Sigmoid colon (tissue), 7 donors: ENCODE results near the gene TSC22D4. TPM values are rescaled to one million over a fixed set of nuclear protein-coding genes. Genes with fewer than 3 reads are reported as not detected.
"Not testable (repeated sequence)": the region's sequence is repeated elsewhere in the genome, so short reads cannot be mapped to it uniquely, and the experiment has no call there.

ENCODE experiments used
- DNase-seq: peaks from one replicate; pipeline ENCODE4 v3.0.0-alpha.2; 2019
- H3K27ac ChIP-seq, 4 donors: fragments of 200-600 bp; sonication (generic); one replicate each; pipeline ENCODE4 v1.5.1; 2016 to 2019; ENCODE audit warnings: mild to moderate bottlenecking in 1 of 4
- H3K27me3 ChIP-seq, 3 donors: fragments of 200-600 bp; sonication (generic); one replicate each; pipeline ENCODE4 v1.5.1; 2019; ENCODE audit warnings: mild to moderate bottlenecking in 1 of 3
- H3K36me3 ChIP-seq, 4 donors: fragments of 200-600 bp; sonication (generic); one replicate each; pipeline ENCODE4 v1.5.1; 2016 to 2019
- H3K4me1 ChIP-seq, 4 donors: fragments of 200-600 bp; sonication (generic); one replicate each; pipeline ENCODE4 v1.5.1; 2017 to 2019
- H3K4me3 ChIP-seq, 4 donors: fragments of 200-600 bp; sonication (generic); one replicate each; pipeline ENCODE4 v1.5.1; 2017 to 2019; ENCODE audit warnings: mild to moderate bottlenecking in 2 of 4, moderate library complexity in 1 of 4
- H3K9me3 ChIP-seq, 4 donors: fragments of 200-600 bp in 3 of 4; sonication (generic) in 3 of 4; one replicate each; pipeline versions ENCODE4 v1.5.1 to v1.6.1; 2013 to 2019
- CTCF ChIP-seq, 4 experiments: fragments of 450-650 bp in 3 of 4; fragments of 200-600 bp in 1 of 4; IDR thresholded peaks; one replicate each; pipeline ENCODE4 v1.5.1; 2016 to 2019; ENCODE audit warnings: antibody characterized with exemption in 4 of 4, mild to moderate bottlenecking in 3 of 4, moderate library complexity in 2 of 4
- EP300 ChIP-seq, 4 donors: sonication (generic); formaldehyde crosslinking; IDR thresholded peaks; one replicate each; pipeline ENCODE4 v1.6.1; 2017; ENCODE audit warnings: antibody characterized with exemption in 4 of 4
- POLR2A ChIP-seq, 2 donors: fragments of 450-650 bp; IDR thresholded peaks; one replicate each; pipeline ENCODE4 v1.6.1; 2016; ENCODE audit warnings: antibody characterized with exemption in 2 of 2, mild to moderate bottlenecking in 2 of 2, moderate library complexity in 2 of 2
- POLR2AphosphoS5 ChIP-seq, 4 donors: sonication (generic); formaldehyde crosslinking; IDR thresholded peaks; one replicate each; pipeline ENCODE4 v1.6.1; 2017; ENCODE audit warnings: antibody characterized with exemption in 4 of 4
- WGBS, 2 donors: extraction: QIAGEN DNeasy Blood & Tissue Kit; methylation state at CpG; one replicate each; pipeline ENCODE4 v1.1.7; 2013; 5-methylcytosine and 5-hydroxymethylcytosine counted together
- intact Hi-C: fragments of 100-400 bp; cut with DNase I; formaldehyde crosslinking; loops from one replicate; pipeline ENCODE4 v1.15.1; 2023
- polyA plus RNA-seq, 3 donors: library from polyadenylated mRNA; stranded (reverse); fragments of 200-250 nt; gene quantifications; one replicate each; pipeline ENCODE4 v1.2.3, GENCODE V29; 2013
- total RNA-seq, 4 donors: library from RNA; depleted of rRNA; stranded (reverse); fragments of >200 nt; gene quantifications; one replicate each; pipeline ENCODE4 v1.1.0, GENCODE V29; 2016
- donor health status: healthy with polysubstance abuse.
- donor health status: Bipolar disorder and iron deficiency.
- donor health status: healthy.

Gene TSC22D4
- total and polyA plus RNA-seq, 7 donors = 24.4 to 53.5 (median 31.6) TPM

DNA sequence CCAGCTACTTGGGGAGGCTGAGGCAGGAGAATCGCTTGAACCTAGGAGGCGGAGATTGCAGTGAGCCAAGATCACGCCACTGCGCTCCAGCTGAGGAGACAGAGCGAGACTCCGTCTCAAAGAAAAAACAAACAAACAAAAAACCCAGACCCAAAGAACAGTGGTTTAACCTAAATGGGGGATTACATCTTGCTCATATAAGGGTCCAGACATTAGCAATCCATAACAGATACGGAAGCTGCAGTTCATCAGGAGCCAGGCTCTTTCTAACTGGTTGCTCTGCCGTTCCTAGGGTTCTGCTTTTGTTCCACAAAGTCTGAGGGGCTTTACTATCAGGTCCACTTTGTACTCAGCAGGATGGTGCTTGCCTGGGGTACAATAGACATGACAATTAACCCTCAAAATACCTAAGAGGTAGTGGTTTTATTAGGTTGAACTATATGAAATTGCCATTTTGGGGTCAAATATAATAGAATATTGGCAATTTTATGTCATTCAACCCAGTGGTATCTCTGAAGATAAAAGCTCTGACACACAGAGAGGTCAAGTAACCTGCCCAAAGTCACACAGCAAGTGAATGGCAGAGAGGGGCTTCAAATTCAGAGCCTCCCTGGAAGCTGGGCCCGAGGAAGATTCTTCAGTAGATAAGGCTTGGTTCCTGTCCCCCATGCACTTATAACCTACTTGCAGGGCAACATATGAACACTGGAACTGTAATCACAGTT, 26.0 kb upstream of the TSC22D4 start:
- intact Hi-C loops = no loop called here
- WGBS, 2 donors = 93 to 94% methylated on average over 9 of the region's 9 CpGs
- Histone ChIP-seq H3K4me1 (no peaks in the 10 kb centered on the region), H3K4me3 (no peak overlapping the region), H3K9me3 (no peaks in the 10 kb centered on the region), H3K27me3 (peaks cover 0 to 6% (median 0%) of the 10 kb centered on the region in 3 donors), H3K36me3 (no peaks in the 10 kb centered on the region), H3K27ac (no peak overlapping the region)
- no peak for DNase-seq
- TF ChIP-seq EP300 (IDR thresholded peaks at IDR 0.05) (no peak), POLR2AphosphoS5 (IDR thresholded peaks at IDR 0.05) (no peak), CTCF (IDR thresholded peaks at IDR 0.05) (no peak), POLR2A (IDR thresholded peaks at IDR 0.05) (no peak)

DNA sequence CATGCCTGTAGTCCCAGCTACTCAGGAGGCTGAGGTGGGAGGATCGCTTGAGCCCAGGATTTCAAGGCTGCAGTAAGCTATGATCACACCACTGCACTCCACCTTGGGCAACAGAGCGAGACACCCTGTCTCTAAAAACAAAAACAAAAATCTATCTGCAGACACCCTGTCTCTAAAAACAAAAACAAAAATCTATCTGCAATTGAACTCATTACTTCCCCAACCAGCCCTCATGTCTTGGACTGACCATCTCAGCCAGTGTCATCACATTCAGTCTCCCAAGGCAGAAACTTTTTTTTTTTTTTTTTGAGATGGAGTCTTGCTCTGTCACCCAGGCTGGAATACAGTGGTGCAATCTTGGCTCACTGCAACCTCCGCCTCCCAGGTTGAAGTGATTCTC, 25.0 kb upstream of the TSC22D4 start:
- H3K4me3 ChIP-seq, H3K4me1 ChIP-seq, H3K36me3 ChIP-seq, intact Hi-C loops, DNase-seq, H3K27me3 ChIP-seq, H3K27ac ChIP-seq, H3K9me3 ChIP-seq: not testable (repeated sequence)
- 95% methylated on average over 3 of the region's 3 CpGs for WGBS, 2 donors

- H3K27ac ChIP-seq = not testable (repeated sequence)
Observed at GRCh38 chr7:100500743-100501142, 21.7 kb upstream of the TSC22D4 start.

GRCh38 chr7:100496509-100496908, 17.5 kb upstream of the TSC22D4 start:
- no peaks in the 10 kb centered on the region for H3K9me3 ChIP-seq
- TF ChIP-seq POLR2A (IDR thresholded peaks at IDR 0.05) (no peak), POLR2AphosphoS5 (IDR thresholded peaks at IDR 0.05) (no peak), EP300 (IDR thresholded peaks at IDR 0.05) (no peak), CTCF (IDR thresholded peaks at IDR 0.05) (no peak)
- peaks cover 0 to 10% (median 0%) of the 10 kb centered on the region in 3 donors for H3K27me3 ChIP-seq
- H3K27ac ChIP-seq = no peak overlapping the region
- H3K4me1 ChIP-seq = peaks cover 0 to 13% (median 11%) of the 10 kb centered on the region in 4 donors
- H3K36me3 ChIP-seq = no peaks in the 10 kb centered on the region
- 85 to 91% methylated on average over 6 of the region's 6 CpGs for WGBS, 2 donors
- DNase-seq = no peak
- H3K4me3 ChIP-seq = no peak overlapping the region
- intact Hi-C loops = no loop called here

More at GRCh38 chr7:100500743-100501142, 21.7 kb upstream of the TSC22D4 start:
- H3K9me3 ChIP-seq, H3K4me1 ChIP-seq, H3K4me3 ChIP-seq, DNase-seq, H3K27me3 ChIP-seq, intact Hi-C loops, H3K36me3 ChIP-seq: not testable (repeated sequence)
- WGBS, 2 donors = 94 to 95% methylated on average over 2 of the region's 2 CpGs

GRCh38 chr7:100493476-100494264, 14.7 kb upstream of the TSC22D4 start:
- no peaks in the 10 kb centered on the region for H3K9me3 ChIP-seq
- peaks cover 0 to 10% (median 0%) of the 10 kb centered on the region in 3 donors for H3K27me3 ChIP-seq
- peak overlapping the region in 1 of 4 donors; percentile 44 for H3K27ac ChIP-seq
- intact Hi-C loops = no loop called here
- 4 to 7% methylated on average over 56 of the region's 56 CpGs for WGBS, 2 donors
- H3K4me3 ChIP-seq = peak overlapping the region in 3 of 4 donors; percentile 32 to 45 (median 42)
- no peak for TF ChIP-seq POLR2A (IDR thresholded peaks at IDR 0.05)
- H3K36me3 ChIP-seq = no peaks in the 10 kb centered on the region
- no peak for DNase-seq
- H3K4me1 ChIP-seq = peaks cover 0 to 13% (median 11%) of the 10 kb centered on the region in 4 donors

DNA sequence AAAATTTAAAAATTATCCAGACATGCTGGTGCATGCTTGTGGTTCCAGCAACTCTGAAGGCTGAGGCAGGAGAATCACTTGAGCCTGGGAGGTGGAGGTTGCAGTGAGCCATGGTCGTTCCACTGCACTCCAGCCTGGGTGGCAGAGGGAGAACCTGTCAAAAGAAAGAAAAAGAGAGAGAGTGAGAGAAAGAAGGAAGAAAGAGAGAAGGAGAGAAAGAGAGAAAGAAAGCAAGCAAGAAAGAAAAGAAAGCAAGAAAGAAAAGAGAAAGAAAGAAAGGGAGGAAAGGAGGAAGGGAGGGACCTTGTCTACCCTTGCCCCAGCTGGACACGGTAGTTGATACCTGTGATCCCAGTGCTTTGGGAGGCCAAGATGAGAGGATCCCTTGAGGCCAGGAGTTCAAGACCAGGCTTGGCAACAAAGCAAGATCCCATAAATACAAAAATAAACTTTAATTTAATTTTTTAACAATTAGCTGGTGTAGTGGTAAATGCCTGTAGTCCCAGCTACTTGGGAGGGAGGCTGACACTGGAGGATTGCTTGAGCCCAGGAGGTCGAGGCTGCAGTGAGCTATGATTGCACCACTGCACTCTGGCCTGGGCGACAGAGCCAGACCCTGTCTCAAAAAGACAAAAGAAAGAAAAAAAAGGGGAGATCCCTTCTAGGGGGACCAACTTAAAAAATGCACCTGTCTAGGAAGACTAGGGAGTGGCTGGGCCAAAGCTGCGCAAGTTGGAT, 13.9 kb upstream of the TSC22D4 start:
- intact Hi-C loops = no loop called here
- TF ChIP-seq POLR2AphosphoS5 (IDR thresholded peaks at IDR 0.05) = no peak
- no peak for TF ChIP-seq POLR2A (IDR thresholded peaks at IDR 0.05)
- no peak for TF ChIP-seq EP300 (IDR thresholded peaks at IDR 0.05)
- no peak for TF ChIP-seq CTCF (IDR thresholded peaks at IDR 0.05)
- no peaks in the 10 kb centered on the region for H3K9me3 ChIP-seq
- 72 to 83% methylated on average over 5 of the region's 5 CpGs for WGBS, 2 donors
- H3K4me3 ChIP-seq = peak overlapping the region in 3 of 4 donors; percentile 32 to 45 (median 42)
- peaks cover 0 to 10% (median 0%) of the 10 kb centered on the region in 3 donors for H3K27me3 ChIP-seq
- peak overlapping the region in 1 of 4 donors; percentile 44 for H3K27ac ChIP-seq
- no peak for DNase-seq
- H3K36me3 ChIP-seq = no peaks in the 10 kb centered on the region
- H3K4me1 ChIP-seq = peaks cover 0 to 13% (median 11%) of the 10 kb centered on the region in 4 donors
